WTC11 (cell line): Measurements from ENCODE around the gene HES1. TPM values are rescaled to one million over a fixed set of nuclear protein-coding genes. Genes with fewer than 3 reads are reported as not detected.

ENCODE experiments used
- ATAC-seq: fragments of 200-7000 bp; cut with Tn5 transposase; 2 replicates; pipeline ENCODE4 v1.10.0; 2021; ENCODE audit warnings: mild to moderate bottlenecking, moderate library complexity
- CTCF ChIA-PET: fragments of 300-600 bp; sonication (Branson Sonifier 250); formaldehyde crosslinking; loops from one replicate; lab custom pipeline; 2021; ENCODE audit warnings: antibody characterized with exemption; lab: Charles Lee
- POLR2A ChIA-PET: fragments of 350-600 bp; sonication (Branson Sonifier 250); formaldehyde crosslinking; loops from one replicate; lab custom pipeline; 2021; ENCODE audit warnings: antibody characterized with exemption; lab: Charles Lee
- DNase-seq: peaks from one replicate; pipeline ENCODE4 v3.0.0; 2021; ENCODE audit warnings: low spot score
- H3K27ac Mint-ChIP-seq: 2 replicates; pipeline ENCODE4 v1.8.0; 2021; ENCODE audit warnings: mixed read lengths
- H3K27me3 Mint-ChIP-seq: 2 replicates; pipeline ENCODE4 v1.8.0; 2021; ENCODE audit warnings: low read depth, mild to moderate bottlenecking, moderate library complexity, mixed read lengths
- H3K36me3 Mint-ChIP-seq: 2 replicates; pipeline ENCODE4 v1.8.0; 2021; ENCODE audit warnings: mixed read lengths
- H3K4me1 Mint-ChIP-seq: 2 replicates; pipeline ENCODE4 v1.8.0; 2022; ENCODE audit warnings: mixed read lengths
- H3K4me3 Mint-ChIP-seq: 2 replicates; pipeline ENCODE4 v1.8.0; 2021; ENCODE audit warnings: mild to moderate bottlenecking, moderate library complexity, mixed read lengths
- H3K9me3 Mint-ChIP-seq: 2 replicates; pipeline ENCODE4 v1.8.0; 2021; ENCODE audit warnings: mixed read lengths
- E2F5 ChIP-seq: sonication (generic); formaldehyde crosslinking; IDR thresholded peaks from 2 replicates; pipeline ENCODE4 v1.8.1; 2022; ENCODE audit warnings: mild to moderate bottlenecking, moderate library complexity, missing genetic modification reagents
- FOXK1 ChIP-seq: sonication (generic); formaldehyde crosslinking; IDR thresholded peaks from 2 replicates; pipeline ENCODE4 v1.8.0; 2022; ENCODE audit warnings: mild to moderate bottlenecking, moderate library complexity, missing genetic modification reagents
- FOXP4 ChIP-seq: sonication (generic); formaldehyde crosslinking; IDR thresholded peaks from 2 replicates; pipeline ENCODE4 v1.8.0; 2022; ENCODE audit warnings: mild to moderate bottlenecking, missing genetic modification reagents
- GTF2I ChIP-seq: fragments of 250-450 bp; sonication (Bioruptor Pico); conservative IDR thresholded peaks from 2 replicates; pipeline ENCODE4 v1.4.0; 2021; ENCODE audit warnings: mild to moderate bottlenecking
- HMGXB4 ChIP-seq: sonication (generic); formaldehyde crosslinking; IDR thresholded peaks from 2 replicates; pipeline ENCODE4 v1.8.1; 2023; ENCODE audit warnings: mild to moderate bottlenecking, moderate library complexity, missing genetic modification reagents
- MXD4 ChIP-seq: fragments of 250-450 bp; sonication (Bioruptor Pico); IDR thresholded peaks from 2 replicates; pipeline ENCODE4 v1.8.0; 2021; ENCODE audit warnings: mild to moderate bottlenecking, moderate library complexity, borderline replicate concordance
- TEAD4 ChIP-seq: sonication (generic); formaldehyde crosslinking; IDR thresholded peaks from 2 replicates; pipeline ENCODE4 v1.8.0; 2022; ENCODE audit warnings: mild to moderate bottlenecking, missing genetic modification reagents
- USF1 ChIP-seq: sonication (generic); formaldehyde crosslinking; IDR thresholded peaks from 2 replicates; pipeline ENCODE4 v1.8.0; 2022; ENCODE audit warnings: mild to moderate bottlenecking, missing genetic modification reagents
- USF2 ChIP-seq: sonication (generic); formaldehyde crosslinking; IDR thresholded peaks from 2 replicates; pipeline ENCODE4 v1.8.1; 2023; ENCODE audit warnings: mild to moderate bottlenecking, missing genetic modification reagents, moderate library complexity
- ZBTB21 ChIP-seq: sonication (generic); formaldehyde crosslinking; IDR thresholded peaks from 2 replicates; pipeline ENCODE4 v1.8.1; 2023; ENCODE audit warnings: mild to moderate bottlenecking, missing genetic modification reagents, borderline replicate concordance
- ZNF219 ChIP-seq: sonication (generic); formaldehyde crosslinking; IDR thresholded peaks from 2 replicates; pipeline ENCODE4 v1.8.0; 2023; ENCODE audit warnings: missing genetic modification reagents, mild to moderate bottlenecking, borderline replicate concordance
- ZNF263 ChIP-seq: sonication (generic); formaldehyde crosslinking; IDR thresholded peaks from 2 replicates; pipeline ENCODE4 v1.8.1; 2022; ENCODE audit warnings: low read depth, mild to moderate bottlenecking, moderate library complexity, missing genetic modification reagents
- ZNF317 ChIP-seq: sonication (generic); formaldehyde crosslinking; IDR thresholded peaks from 2 replicates; pipeline ENCODE4 v1.8.1; 2023; ENCODE audit warnings: low read depth, mild to moderate bottlenecking, moderate library complexity, missing genetic modification reagents, borderline replicate concordance
- ZNF396 ChIP-seq: fragments of 250-450 bp; sonication (Bioruptor Pico); IDR thresholded peaks from 2 replicates; pipeline ENCODE4 v1.8.0; 2021; ENCODE audit warnings: mild to moderate bottlenecking, moderate library complexity, borderline replicate concordance
- ZNF423 ChIP-seq: fragments of 250-450 bp; sonication (Bioruptor Pico); IDR thresholded peaks from 2 replicates; pipeline ENCODE4 v2.1.2; 2022; ENCODE audit warnings: mild to moderate bottlenecking, moderate library complexity
- total RNA-seq: library from RNA; stranded (reverse); gene quantifications from 3 replicates; pipeline ENCODE4 v1.2.3, GENCODE V29; 2021
- TF ChIP-seq, protein P1 (sequence below): sonication (generic); formaldehyde crosslinking; IDR thresholded peaks from 2 replicates; pipeline ENCODE4 v1.8.0; 2022; ENCODE audit warnings: mild to moderate bottlenecking, missing genetic modification reagents
- TF ChIP-seq, protein P2 (sequence below): fragments of 250-450 bp; sonication (Bioruptor Pico); conservative IDR thresholded peaks from 2 replicates; pipeline ENCODE4 v1.9.0; 2021; ENCODE audit warnings: mild to moderate bottlenecking
- TF ChIP-seq, protein P3 (sequence below): fragments of 200-600 bp; IDR thresholded peaks from 2 replicates; pipeline ENCODE4 v1.8.0; 2022; ENCODE audit warnings: antibody characterized with exemption
- TF ChIP-seq, protein P4 (sequence below): fragments of 250-450 bp; sonication (Bioruptor Pico); IDR thresholded peaks from 2 replicates; pipeline ENCODE4 v1.9.0; 2021; ENCODE audit warnings: mild to moderate bottlenecking

HES1 gene
- total RNA-seq, 1 experiment from 2014 or later = 28.4 TPM

GRCh38 chr3:194090716-194091115 lies 45.2 kb upstream of the HES1 start:
- no peak overlapping the region for H3K27ac Mint-ChIP-seq
- CTCF ChIA-PET = no interaction called here
- TF ChIP-seq ZNF317 (CRISPR knock-in tag) (no peak), ZNF263 (CRISPR knock-in tag) (no peak), FOXP4 (CRISPR knock-in tag) (no peak), ZNF396 (CRISPR knock-in tag) (no peak), TEAD4 (CRISPR knock-in tag) (no peak), USF2 (CRISPR knock-in tag) (no peak), ZBTB21 (CRISPR knock-in tag) (no peak), GTF2I (CRISPR knock-in tag) (no peak), MXD4 (CRISPR knock-in tag) (no peak), FOXK1 (CRISPR knock-in tag) (no peak), ZNF219 (CRISPR knock-in tag) (no peak), ZNF423 (CRISPR knock-in tag) (no peak), HMGXB4 (no peak), USF1 (CRISPR knock-in tag) (no peak), E2F5 (no peak)
- TF ChIP-seq, protein P1, sequence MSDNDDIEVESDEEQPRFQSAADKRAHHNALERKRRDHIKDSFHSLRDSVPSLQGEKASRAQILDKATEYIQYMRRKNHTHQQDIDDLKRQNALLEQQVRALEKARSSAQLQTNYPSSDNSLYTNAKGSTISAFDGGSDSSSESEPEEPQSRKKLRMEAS (CRISPR knock-in tag) = no peak
- TF ChIP-seq, protein P2, sequence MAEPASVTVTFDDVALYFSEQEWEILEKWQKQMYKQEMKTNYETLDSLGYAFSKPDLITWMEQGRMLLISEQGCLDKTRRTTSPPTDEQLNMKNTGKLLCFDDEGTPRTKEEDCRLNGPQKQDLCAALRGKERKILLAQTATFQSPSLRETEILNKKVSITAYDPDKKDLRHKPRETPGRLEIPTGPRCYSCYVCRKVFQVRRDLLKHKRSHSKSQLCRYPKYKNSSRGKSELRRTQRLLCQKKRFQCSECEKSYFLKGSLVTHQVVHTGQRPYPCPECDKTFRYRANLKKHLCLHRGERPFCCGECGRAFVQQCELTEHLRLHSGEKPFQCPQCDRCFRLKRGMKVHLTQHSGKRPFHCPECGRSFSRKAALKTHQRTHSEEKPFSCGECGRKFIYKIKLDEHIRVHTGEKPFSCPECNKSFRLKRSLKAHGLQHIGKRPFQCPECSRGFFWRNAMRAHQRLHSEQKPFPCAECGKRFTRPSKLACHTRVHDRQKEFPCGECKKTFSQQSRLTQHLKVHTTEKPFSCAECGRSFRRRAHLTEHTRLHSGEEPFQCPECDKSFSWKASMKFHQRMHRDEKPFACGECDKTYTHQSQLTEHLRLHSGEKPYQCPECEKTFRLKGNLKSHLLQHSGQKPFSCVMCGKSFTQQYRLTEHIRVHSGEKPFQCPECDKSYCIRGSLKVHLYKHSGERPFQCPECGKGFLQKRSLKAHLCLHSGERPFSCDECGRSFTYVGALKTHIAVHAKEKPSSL = no peak
- TF ChIP-seq, protein P3, sequence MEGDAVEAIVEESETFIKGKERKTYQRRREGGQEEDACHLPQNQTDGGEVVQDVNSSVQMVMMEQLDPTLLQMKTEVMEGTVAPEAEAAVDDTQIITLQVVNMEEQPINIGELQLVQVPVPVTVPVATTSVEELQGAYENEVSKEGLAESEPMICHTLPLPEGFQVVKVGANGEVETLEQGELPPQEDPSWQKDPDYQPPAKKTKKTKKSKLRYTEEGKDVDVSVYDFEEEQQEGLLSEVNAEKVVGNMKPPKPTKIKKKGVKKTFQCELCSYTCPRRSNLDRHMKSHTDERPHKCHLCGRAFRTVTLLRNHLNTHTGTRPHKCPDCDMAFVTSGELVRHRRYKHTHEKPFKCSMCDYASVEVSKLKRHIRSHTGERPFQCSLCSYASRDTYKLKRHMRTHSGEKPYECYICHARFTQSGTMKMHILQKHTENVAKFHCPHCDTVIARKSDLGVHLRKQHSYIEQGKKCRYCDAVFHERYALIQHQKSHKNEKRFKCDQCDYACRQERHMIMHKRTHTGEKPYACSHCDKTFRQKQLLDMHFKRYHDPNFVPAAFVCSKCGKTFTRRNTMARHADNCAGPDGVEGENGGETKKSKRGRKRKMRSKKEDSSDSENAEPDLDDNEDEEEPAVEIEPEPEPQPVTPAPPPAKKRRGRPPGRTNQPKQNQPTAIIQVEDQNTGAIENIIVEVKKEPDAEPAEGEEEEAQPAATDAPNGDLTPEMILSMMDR = no peak
- TF ChIP-seq, protein P4, sequence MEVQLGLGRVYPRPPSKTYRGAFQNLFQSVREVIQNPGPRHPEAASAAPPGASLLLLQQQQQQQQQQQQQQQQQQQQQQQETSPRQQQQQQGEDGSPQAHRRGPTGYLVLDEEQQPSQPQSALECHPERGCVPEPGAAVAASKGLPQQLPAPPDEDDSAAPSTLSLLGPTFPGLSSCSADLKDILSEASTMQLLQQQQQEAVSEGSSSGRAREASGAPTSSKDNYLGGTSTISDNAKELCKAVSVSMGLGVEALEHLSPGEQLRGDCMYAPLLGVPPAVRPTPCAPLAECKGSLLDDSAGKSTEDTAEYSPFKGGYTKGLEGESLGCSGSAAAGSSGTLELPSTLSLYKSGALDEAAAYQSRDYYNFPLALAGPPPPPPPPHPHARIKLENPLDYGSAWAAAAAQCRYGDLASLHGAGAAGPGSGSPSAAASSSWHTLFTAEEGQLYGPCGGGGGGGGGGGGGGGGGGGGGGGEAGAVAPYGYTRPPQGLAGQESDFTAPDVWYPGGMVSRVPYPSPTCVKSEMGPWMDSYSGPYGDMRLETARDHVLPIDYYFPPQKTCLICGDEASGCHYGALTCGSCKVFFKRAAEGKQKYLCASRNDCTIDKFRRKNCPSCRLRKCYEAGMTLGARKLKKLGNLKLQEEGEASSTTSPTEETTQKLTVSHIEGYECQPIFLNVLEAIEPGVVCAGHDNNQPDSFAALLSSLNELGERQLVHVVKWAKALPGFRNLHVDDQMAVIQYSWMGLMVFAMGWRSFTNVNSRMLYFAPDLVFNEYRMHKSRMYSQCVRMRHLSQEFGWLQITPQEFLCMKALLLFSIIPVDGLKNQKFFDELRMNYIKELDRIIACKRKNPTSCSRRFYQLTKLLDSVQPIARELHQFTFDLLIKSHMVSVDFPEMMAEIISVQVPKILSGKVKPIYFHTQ (CRISPR knock-in tag) = no peak
- no peak overlapping the region for H3K4me3 Mint-ChIP-seq
- H3K36me3 Mint-ChIP-seq = no peaks in the 10 kb centered on the region
- no peaks in the 10 kb centered on the region; the same call in 1 of the 2 replicates for H3K27me3 Mint-ChIP-seq
- DNase-seq (no peak), ATAC-seq (no peak)
- H3K9me3 Mint-ChIP-seq = no peaks in the 10 kb centered on the region
- POLR2A ChIA-PET = interaction anchor here (1.0 to 1.1 kb wide), 2 partner anchors 45 to 50 kb away, joined by 3 to 4 read pairs; partner anchors contain the start of gene HES1
- H3K4me1 Mint-ChIP-seq = peaks cover 32% of the 10 kb centered on the region
